Ovary (tissue), 3 donors: Measurements from ENCODE around the gene FARS2.

Experiments used
- EP300 ChIP-seq: sonication (generic); formaldehyde crosslinking; IDR thresholded peaks from one replicate; pipeline ENCODE4 v1.6.1; 2017; ENCODE audit warnings: antibody characterized with exemption
- POLR2A ChIP-seq: fragments of 450-650 bp; IDR thresholded peaks from one replicate; pipeline ENCODE4 v1.6.1; 2017; ENCODE audit warnings: antibody characterized with exemption, mild to moderate bottlenecking, moderate library complexity
- TF ChIP-seq, protein P1 (sequence below), 3 donors: fragments of 450-650 bp in 2 of 3; fragments of 200-600 bp in 1 of 3; IDR thresholded peaks; one replicate each; pipeline versions ENCODE4 v1.5.1 to v1.8.0; 2016 to 2022; ENCODE audit warnings: antibody characterized with exemption in 3 of 3, mild to moderate bottlenecking in 1 of 3
- donor health status: DM: no; HTN: no; CAD: no.

DNA sequence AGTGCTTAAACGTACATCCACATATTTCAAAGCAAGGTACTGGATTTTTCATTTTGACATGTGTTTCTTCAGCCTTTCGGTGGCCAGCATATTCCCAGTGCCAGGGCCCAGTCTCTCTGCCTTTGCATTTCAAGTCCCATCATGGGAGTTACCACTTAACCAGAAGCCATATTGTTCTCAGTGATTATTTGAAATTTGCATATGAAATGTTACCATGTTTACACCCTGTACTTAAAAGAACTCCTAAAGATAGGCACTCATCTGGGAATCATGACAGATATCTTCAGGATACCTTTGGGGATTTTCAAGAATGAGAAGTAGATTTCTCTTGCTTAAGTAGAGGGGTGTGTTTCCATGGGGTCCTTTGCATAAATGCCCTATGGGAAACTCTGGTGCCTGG lies 377.9 kb downstream of the FARS2 start:
- TF ChIP-seq, protein P1, sequence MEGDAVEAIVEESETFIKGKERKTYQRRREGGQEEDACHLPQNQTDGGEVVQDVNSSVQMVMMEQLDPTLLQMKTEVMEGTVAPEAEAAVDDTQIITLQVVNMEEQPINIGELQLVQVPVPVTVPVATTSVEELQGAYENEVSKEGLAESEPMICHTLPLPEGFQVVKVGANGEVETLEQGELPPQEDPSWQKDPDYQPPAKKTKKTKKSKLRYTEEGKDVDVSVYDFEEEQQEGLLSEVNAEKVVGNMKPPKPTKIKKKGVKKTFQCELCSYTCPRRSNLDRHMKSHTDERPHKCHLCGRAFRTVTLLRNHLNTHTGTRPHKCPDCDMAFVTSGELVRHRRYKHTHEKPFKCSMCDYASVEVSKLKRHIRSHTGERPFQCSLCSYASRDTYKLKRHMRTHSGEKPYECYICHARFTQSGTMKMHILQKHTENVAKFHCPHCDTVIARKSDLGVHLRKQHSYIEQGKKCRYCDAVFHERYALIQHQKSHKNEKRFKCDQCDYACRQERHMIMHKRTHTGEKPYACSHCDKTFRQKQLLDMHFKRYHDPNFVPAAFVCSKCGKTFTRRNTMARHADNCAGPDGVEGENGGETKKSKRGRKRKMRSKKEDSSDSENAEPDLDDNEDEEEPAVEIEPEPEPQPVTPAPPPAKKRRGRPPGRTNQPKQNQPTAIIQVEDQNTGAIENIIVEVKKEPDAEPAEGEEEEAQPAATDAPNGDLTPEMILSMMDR (IDR thresholded peaks at IDR 0.05) = no peak
- TF ChIP-seq EP300 (no peak), POLR2A (no peak)
